C4-2B (cell line): ENCODE data around the gene RXRA.

ENCODE experiments used
- H3K27ac ChIP-seq: fragments of 450-650 bp; 2 replicates; pipeline ENCODE4 v1.5.1; 2017
- ZFX ChIP-seq: fragments of 450-650 bp; IDR thresholded peaks from 2 replicates; pipeline ENCODE4 v1.6.1; 2017
- TF ChIP-seq, protein P1 (sequence below): fragments of 450-650 bp; conservative IDR thresholded peaks from 2 replicates; pipeline ENCODE4 v1.5.1; 2017; ENCODE audit warnings: mild to moderate bottlenecking

The RXRA gene

DNA sequence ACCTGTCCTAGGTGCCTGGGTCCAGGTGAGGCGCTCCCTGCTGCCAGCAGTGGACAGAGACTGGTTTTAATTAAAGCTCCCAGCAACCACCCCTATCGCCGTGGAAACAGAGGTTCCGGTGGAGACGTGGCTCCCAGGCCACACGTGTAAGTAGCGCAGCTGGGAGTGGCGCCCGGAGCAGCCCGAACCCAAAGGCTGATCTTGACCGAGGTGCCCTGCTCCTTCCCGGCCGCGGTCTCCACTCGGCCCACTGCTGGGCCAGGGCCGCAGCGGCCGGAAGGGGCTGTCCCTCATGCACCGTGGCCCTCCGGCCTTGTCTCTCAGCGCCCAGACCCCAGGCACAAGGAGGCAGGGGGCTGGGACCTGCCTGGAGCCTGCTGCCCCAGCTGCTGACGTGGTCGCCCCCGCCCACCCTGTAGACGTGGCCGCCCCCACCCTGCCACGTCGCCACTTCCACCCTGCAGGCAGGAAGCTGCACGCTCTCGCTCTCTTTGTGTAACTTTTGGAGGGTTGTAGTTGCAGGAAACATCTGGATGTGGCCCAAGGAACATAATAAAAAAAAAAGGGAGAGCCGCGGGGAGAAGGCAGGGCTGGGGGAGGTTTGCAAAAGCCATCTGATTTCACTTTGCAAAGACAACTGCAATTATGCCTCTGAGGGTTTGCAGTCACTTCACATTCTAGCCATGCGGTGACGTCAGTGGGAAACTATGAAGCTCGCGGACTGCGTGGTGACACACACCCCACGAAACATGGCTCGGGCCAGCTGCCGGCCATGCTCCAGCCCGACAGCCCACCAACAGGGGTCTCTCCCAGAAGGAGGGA is 129.9 kb downstream of the RXRA start:
- no peak overlapping the region for H3K27ac ChIP-seq
- no peak for TF ChIP-seq ZFX
- TF ChIP-seq, protein P1, sequence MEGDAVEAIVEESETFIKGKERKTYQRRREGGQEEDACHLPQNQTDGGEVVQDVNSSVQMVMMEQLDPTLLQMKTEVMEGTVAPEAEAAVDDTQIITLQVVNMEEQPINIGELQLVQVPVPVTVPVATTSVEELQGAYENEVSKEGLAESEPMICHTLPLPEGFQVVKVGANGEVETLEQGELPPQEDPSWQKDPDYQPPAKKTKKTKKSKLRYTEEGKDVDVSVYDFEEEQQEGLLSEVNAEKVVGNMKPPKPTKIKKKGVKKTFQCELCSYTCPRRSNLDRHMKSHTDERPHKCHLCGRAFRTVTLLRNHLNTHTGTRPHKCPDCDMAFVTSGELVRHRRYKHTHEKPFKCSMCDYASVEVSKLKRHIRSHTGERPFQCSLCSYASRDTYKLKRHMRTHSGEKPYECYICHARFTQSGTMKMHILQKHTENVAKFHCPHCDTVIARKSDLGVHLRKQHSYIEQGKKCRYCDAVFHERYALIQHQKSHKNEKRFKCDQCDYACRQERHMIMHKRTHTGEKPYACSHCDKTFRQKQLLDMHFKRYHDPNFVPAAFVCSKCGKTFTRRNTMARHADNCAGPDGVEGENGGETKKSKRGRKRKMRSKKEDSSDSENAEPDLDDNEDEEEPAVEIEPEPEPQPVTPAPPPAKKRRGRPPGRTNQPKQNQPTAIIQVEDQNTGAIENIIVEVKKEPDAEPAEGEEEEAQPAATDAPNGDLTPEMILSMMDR = no peak

DNA sequence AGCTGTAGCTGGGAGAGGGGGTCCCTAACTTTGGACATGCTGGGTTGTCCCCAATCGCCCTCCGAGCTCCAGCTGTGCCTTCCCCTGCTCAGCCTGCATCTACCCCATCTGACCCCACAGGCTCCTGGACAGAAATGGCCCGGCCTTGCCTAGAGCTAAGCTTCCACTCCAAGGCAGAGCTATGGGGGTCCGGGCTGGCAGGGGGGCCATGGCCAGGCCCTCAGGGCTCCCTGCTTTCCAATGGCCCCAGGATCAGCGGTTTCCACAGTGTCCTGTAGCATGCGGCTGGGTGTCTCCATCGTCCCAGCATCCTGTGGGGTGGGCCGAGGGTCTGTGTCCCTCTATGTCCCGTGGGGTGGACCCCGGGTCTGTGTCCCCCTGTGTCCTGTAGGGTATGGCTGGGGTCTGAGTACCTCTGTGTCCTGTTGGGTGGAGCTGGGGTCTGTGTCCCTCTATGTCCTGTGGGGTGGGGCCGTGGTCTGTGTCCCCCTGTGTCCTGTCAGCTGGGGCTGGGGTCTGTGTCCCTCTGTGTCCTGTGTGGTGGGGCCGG is 130.6 kb downstream of the RXRA start:
- TF ChIP-seq, protein P1 = no peak
- TF ChIP-seq ZFX = no peak
- no peak overlapping the region for H3K27ac ChIP-seq

DNA sequence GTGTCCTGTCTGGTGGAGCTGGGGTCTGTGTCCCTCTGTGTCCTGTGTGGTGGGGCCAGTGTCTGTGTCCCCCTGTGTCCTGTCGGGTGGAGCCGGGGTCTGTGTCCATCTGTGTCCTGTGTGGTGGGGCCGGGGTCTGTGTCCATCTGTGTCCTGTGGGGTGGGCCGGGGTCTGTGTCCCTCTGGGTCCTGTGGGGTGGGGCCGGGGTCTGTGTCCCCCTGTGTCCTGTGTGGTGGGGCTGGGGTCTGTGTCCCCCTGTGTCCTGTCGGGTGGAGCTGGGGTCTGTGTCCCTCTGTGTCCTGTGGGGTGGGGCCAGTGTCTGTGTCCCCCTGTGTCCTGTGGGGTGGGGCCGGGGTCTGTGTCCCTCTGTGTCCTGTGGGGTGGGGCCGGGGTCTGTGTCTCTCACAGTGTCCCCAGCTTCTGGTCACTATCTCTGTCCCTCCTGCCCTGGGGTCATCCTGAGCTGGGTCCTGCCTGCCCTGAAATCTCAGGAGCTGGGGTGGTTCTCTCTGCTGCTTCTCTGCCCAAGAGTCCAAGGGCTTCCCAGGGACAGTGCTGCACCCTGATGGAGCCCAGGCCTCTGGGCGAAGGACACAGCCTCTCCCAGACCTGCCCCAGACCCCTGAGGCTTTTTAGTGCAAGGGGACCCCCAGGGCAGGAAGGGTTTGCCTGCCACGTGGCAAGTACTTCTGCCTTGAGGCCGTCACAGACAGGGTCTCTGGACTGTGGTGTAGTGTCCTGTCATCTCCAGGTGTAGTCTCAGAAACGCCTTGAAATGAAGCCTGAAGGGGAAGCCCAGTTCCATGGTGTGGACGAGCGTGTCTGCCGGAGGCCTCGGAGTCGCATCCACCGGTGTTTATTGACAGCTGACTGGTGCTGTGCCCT is 131.3 kb downstream of the RXRA start:
- H3K27ac ChIP-seq = no peak overlapping the region
- TF ChIP-seq ZFX = no peak
- TF ChIP-seq, protein P1 = no peak

DNA sequence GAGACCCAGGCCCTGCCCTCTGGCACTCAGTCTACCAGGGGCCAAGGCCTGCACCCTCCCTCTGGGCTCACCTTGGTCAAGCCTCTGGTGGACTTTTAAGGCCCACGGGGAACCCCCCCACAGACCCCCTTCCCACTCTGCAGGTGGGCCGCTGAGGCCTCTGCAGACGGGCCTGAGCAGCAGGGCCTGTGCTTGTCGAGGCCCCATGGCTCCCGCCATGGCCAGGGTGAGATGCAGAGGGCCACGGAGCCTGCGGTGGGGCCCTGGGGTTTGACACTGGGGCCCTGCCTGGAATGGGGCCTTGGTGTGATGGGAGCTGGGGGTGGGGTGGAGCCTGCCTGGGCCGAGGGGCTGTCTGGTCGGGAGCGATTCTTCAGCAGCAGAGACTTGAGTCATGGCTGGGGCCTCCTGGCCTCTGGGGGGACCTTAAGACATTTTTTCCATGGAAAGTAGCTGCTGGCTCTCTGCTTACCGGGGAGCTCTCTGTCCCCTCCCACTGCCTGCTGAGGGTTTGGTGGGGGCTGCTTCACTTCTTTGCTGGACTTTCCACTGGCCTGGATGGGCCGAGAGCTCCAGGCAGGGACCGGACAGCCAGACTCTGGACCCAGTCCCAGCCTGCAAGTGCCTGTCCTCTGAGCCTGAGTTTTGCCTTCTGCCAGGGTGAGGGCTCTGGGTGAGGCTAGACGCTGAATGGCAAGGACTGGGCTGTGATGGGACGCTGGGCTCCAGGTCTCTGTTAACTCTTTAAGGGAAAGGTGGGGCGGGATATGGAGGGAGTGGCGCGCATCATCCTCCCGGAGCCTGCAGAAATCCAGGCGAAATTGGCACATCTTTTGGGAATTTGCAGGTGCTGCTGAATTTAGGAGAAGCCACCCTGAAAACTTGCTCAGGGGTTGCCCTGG is 132.2 kb downstream of the RXRA start:
- H3K27ac ChIP-seq = no peak overlapping the region
- TF ChIP-seq, protein P1 = no peak
- no peak for TF ChIP-seq ZFX

DNA sequence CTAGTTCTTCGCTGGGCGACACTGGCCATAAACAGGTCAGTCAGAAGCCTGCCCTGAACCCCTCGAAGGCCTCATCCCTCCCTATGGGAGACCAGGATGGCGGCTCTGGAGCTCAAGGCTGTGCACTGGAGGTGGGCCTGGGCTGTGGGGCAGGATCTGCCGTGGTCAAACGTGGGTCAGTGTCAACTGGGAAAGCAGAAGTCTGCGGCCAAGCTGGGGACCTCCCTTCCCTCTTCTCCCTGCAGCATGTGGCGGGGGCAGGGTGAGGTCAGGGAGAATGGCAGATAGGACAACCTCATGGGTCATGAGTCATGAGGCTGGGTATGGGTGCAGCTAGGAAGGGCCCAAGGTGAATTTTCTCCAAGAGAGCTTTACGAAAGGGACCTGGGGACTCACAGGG is 132.9 kb downstream of the RXRA start:
- no peak overlapping the region for H3K27ac ChIP-seq
- no peak for TF ChIP-seq ZFX
- TF ChIP-seq, protein P1 = no peak

DNA sequence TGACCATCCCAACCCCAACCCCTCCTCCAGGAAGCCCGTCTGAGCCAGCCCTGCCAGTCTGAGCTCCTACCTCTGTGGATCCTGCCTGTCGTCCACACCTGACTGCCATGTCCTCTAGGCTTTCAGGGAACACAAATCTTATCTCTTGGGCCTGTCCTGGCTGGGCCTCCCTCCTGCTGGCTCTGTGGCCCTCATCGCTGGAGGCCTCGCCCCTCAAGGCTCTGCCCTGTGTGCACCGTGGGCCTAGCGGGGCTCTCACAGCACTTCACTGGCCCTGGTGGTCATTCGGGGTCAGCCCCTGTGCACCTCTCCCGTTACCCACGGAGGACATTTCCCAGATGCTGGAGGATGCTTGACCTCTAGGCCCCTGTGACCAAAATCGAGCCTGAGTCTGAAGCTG is 133.3 kb downstream of the RXRA start:
- no peak overlapping the region for H3K27ac ChIP-seq
- TF ChIP-seq, protein P1 = no peak
- TF ChIP-seq ZFX = no peak
